ENCODE results near the gene DNAH2.

DNAH2 gene

DNA sequence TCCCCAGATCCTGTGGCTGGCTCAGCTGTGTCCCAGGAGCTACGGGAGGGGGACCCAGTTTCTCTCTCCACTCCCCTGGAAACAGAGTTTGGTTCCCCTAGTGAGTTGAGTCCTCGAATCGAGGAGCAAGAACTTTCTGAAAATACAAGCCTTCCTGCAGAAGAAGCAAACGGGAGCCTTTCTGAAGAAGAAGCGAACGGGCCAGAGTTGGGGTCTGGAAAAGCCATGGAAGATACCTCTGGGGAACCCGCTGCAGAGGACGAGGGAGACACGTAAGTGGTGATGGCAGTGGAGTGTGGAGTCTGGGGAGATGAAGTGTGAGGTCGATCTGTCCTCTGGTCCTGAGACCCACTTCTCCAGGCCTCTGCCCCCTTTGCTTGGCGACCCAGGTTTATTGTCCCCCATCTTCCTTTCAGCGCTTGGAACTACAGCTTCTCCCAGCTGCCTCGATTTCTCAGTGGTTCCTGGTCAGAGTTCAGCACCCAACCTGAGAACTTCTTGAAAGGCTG is 28.7 kb upstream of the DNAH2 start:
- TF ChIP-seq, protein P1, sequence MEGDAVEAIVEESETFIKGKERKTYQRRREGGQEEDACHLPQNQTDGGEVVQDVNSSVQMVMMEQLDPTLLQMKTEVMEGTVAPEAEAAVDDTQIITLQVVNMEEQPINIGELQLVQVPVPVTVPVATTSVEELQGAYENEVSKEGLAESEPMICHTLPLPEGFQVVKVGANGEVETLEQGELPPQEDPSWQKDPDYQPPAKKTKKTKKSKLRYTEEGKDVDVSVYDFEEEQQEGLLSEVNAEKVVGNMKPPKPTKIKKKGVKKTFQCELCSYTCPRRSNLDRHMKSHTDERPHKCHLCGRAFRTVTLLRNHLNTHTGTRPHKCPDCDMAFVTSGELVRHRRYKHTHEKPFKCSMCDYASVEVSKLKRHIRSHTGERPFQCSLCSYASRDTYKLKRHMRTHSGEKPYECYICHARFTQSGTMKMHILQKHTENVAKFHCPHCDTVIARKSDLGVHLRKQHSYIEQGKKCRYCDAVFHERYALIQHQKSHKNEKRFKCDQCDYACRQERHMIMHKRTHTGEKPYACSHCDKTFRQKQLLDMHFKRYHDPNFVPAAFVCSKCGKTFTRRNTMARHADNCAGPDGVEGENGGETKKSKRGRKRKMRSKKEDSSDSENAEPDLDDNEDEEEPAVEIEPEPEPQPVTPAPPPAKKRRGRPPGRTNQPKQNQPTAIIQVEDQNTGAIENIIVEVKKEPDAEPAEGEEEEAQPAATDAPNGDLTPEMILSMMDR (conservative IDR thresholded peaks at IDR 0.05; ENCODE audit: low read depth, low read length) = no peak
- DNase-seq (ENCODE audit: low read depth) = no peak
- H3K4me3 ChIP-seq (ENCODE audit: low read length) = peak overlapping the region; percentile 97

DNA sequence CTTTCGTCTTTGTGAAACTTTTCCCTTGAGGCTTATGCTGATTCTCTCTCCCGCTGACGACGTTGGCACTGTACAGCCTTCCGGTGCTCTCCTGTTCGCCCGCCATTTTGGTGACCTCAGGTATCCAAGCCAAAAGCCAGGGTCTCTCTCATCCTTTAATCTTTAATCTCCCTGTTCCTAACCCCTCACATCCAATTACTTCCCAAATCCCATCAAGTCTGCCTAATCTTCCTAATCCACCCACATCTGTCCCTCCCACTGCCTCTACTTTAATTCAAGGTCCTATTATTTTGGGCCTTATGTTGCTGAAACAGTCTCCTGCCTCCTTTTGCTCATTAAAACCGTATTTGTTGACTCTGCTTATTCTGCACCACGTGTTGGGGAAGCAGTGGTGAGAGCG is 22.0 kb upstream of the DNAH2 start:
- no peak for DNase-seq (ENCODE audit: low read depth)
- TF ChIP-seq, protein P1 (conservative IDR thresholded peaks at IDR 0.05; ENCODE audit: low read depth, low read length) = no peak
- no peak overlapping the region for H3K4me3 ChIP-seq (ENCODE audit: low read length)

DNA sequence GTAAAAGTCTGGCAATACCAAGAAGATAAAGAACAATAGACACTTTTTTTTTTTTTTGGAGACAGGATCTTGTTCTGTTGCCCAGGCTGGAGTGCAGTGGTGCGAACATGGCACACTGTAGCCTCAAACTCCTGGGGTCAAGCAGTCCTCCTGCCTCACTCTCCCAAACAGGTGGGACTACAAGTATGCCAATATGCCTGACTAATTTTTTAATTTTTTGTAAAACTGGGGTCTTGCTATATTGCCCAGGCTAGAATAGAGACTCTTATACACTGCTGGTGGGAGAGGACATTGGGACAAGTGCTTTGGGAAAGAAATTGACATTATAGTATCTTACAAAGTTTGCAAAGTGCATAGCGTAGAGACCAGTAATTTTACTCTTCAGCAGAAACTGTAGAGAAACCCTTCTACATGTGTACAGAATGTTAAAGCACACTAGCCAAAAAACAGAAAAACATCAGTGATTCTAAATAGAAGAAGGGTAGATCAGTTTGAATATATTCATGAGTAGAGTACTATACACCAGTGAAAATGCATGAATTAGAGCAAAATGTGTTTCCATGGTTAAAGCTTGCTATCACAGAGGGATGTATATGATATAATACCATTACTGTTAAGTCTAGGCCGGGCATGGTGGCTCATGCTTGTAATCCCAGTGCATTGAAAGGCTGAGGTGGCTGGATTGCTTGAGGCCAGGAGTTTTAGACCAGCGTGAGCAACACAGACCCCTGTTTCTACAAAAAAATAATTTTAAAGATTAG is 19.5 kb upstream of the DNAH2 start:
- no peak for DNase-seq (ENCODE audit: low read depth)
- H3K4me3 ChIP-seq (ENCODE audit: low read length) = no peak overlapping the region
- TF ChIP-seq, protein P1 (conservative IDR thresholded peaks at IDR 0.05; ENCODE audit: low read depth, low read length) = no peak

DNA sequence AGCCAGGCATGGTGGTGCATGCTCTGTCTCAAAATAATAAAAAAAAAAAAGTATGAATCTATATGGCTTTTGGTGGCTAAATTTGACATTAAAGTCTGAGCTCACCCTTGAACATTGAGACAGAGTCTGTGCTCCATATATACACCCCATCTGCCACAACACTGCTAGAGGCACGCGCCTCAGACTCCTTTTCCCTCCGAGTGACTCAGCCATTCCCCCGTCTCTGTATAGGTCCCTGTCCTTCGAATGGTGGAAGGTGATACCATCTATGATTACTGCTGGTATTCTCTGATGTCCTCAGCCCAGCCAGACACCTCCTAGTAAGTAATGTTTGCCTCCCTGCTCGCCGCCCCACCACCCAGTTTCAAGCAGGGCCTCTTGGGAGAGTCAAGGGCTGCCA is 17.0 kb upstream of the DNAH2 start:
- no peak overlapping the region for H3K4me3 ChIP-seq (ENCODE audit: low read length)
- no peak for DNase-seq (ENCODE audit: low read depth)
- TF ChIP-seq, protein P1 (conservative IDR thresholded peaks at IDR 0.05; ENCODE audit: low read depth, low read length) = no peak

DNA sequence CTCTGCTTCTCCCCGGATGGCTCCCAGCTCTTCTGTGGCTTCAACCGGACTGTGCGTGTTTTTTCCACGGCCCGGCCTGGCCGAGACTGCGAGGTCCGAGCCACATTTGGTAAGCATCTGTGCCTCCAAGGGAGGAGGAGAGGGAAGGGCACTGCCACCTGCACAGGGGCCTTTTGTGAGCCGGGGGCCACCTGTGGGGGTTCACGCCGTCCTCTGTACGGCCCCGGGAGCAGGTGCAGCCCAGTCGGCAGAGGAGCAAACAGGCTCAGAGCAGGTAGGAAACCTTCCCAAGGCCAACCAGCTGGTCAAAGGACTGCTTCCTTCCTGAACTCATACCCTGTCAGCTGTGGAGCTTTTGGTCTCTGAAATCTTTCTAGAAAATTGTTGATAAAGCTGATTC is 15.9 kb upstream of the DNAH2 start:
- no peak for DNase-seq (ENCODE audit: low read depth)
- TF ChIP-seq, protein P1 (conservative IDR thresholded peaks at IDR 0.05; ENCODE audit: low read depth, low read length) = no peak
- no peak overlapping the region for H3K4me3 ChIP-seq (ENCODE audit: low read length)

DNA sequence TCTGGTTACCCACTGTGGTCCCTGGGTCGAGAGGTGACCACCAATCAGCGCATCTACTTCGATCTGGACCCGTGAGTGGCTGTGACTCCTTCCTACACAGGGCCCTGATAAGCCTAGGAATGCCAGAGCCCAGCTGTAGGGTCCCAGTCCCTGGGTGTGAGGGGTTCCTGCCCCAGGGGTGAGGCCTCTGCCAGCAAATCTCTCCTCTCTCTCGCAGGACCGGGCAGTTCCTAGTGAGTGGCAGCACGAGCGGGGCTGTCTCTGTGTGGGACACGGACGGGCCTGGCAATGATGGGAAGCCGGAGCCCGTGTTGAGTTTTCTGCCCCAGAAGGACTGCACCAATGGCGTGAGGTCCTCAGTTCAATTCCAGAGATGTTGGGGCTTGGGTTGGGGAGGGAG is 14.8 kb upstream of the DNAH2 start:
- no peak for DNase-seq (ENCODE audit: low read depth)
- no peak overlapping the region for H3K4me3 ChIP-seq (ENCODE audit: low read length)
- TF ChIP-seq, protein P1 (conservative IDR thresholded peaks at IDR 0.05; ENCODE audit: low read depth, low read length) = no peak

Measured in retinal pigment epithelial cell (primary cell).